ENCODE results near the gene TMC1. TPM values are rescaled to one million over a fixed set of nuclear protein-coding genes. Genes with fewer than 3 reads are reported as not detected.
A peak's percentile ranks its signal among the peaks of the same experiment; 100 is the strongest.

The TMC1 gene
- total and polyA plus RNA-seq, 10 of the 15 experiments (the other 5 are each of a cell fraction or from before 2014, with no cell fraction given): 0.06 to 0.94 (median 0.40) TPM; not detected in 1

GRCh38 chr9:72843520-72844439, 322.4 kb downstream of the TMC1 start:
- H3K36me3 ChIP-seq (ENCODE audit: control insufficient read depth in 2 of 2, insufficient read depth in 2 of 2, low read length in 1 of 2): no peaks in the 10 kb centered on the region
- no peaks in the 10 kb centered on the region for H4K20me1 ChIP-seq (ENCODE audit: control insufficient read depth, insufficient read depth)
- no peak for FAIRE-seq
- in situ Hi-C loops (cut with MboI) (no loop called here), intact Hi-C loops (cut with micrococcal nuclease; ENCODE audit: unreplicated experiment) (no loop called here)
- ChIA-PET CTCF (interaction anchor here (1.1 to 1.4 kb wide), 2 partner anchors 13 to 34 kb away, joined by 3 to 4 read pairs; no protein-coding TSS in a partner anchor), SMC1A (ENCODE audit: uncharacterized antibody, unreplicated experiment) (interaction anchor here (0.5 kb wide), 1 partner anchor 697 kb away, joined by 3 read pairs; no protein-coding TSS in a partner anchor), RAD21 (ENCODE audit: unreplicated experiment) (no interaction called here), POLR2A (no interaction called here)
- H2AFZ ChIP-seq (ENCODE audit: control insufficient read depth, low read depth, low read length): no peak overlapping the region
- H3K4me1 ChIP-seq (ENCODE audit: control insufficient read depth, insufficient read depth, low read length): no peaks in the 10 kb centered on the region
- no peaks in the 10 kb centered on the region for H3K79me2 ChIP-seq (ENCODE audit: control insufficient read depth, insufficient read depth, low read length)
- peak; percentile 39; the same call in 1 of the 3 replicates for ATAC-seq
- no peaks in the 10 kb centered on the region; the same call in 2 of the 3 replicates for H3K9me3 ChIP-seq (replicated peaks; ENCODE audit: control insufficient read depth, insufficient read depth, low read length)
- no peak for DNase-seq (ENCODE audit: low read depth, low spot score)
- H3K27ac ChIP-seq (ENCODE audit: control insufficient read depth, insufficient read depth): no peak overlapping the region
- no TSS peak for BruUV-seq (replicated peaks)
- TF ChIP-seq FOXM1 (IDR thresholded peaks at IDR 0.05; ENCODE audit: low read depth, low read length) (no peak), CTCF (IDR thresholded peaks at IDR 0.05 in 2 of 3, conservative IDR thresholded peaks at IDR 0.05 in 1 of 3; ENCODE audit: control insufficient read depth in 2 of 3, extremely low read depth in 1 of 3, insufficient read depth in 1 of 3, low read depth in 3 of 3, low read length in 3 of 3) (0 out of 6 replicates have a peak, but pooled peaks of 1 of the 3 experiments have one; percentile 14), ESRRA (IDR thresholded peaks at IDR 0.05; ENCODE audit: low read length) (no peak), ZNF24 (IDR thresholded peaks at IDR 0.05) (no peak), ZNF687 (IDR thresholded peaks at IDR 0.05) (no peak), SIN3A (IDR thresholded peaks at IDR 0.05; ENCODE audit: low read depth, low read length) (no peak), HDAC6 (IDR thresholded peaks at IDR 0.05; ENCODE audit: unreplicated experiment) (no peak)
- 58% methylated on average over 9 of the region's 9 CpGs for WGBS (ENCODE audit: insufficient coverage, insufficient replicate concordance, low lambda C conversion rate, missing lambda C conversion rate)
- H3K27me3 ChIP-seq (replicated peaks in 1 of 2; ENCODE audit: control insufficient read depth in 2 of 2, insufficient read depth in 2 of 2, low read length in 1 of 2): no peaks in the 10 kb centered on the region
- H3K4me2 ChIP-seq (ENCODE audit: control insufficient read depth, insufficient read depth): no peak overlapping the region
- H3K4me3 ChIP-seq: no peak overlapping the region
- no peak overlapping the region for H3K9ac ChIP-seq (ENCODE audit: control insufficient read depth, insufficient read depth, low read length)

All from GM12878 (cell line).